Body of pancreas (tissue), 4 donors: ENCODE results near the gene KRT1. TPM values are rescaled to one million over a fixed set of nuclear protein-coding genes. Genes with fewer than 3 reads are reported as not detected.
A peak's percentile ranks its signal among the peaks of the same experiment; 100 is the strongest.

Source experiments
- ATAC-seq: fragments of 150-250 bp; one replicate; pipeline ENCODE4 v1.9.1; 2016
- DNase-seq, 4 donors: peaks; one replicate each; pipeline ENCODE4 v3.0.0-alpha.2; 2019
- H3K27ac ChIP-seq, 4 donors: fragments of 200-600 bp; sonication (generic); 1 replicate in 3 of 4; 2 replicates in 1 of 4; pipeline versions ENCODE4 v1.5.1 to v1.6.1; 2016 to 2019; ENCODE audit warnings: mild to moderate bottlenecking in 1 of 4, mixed read lengths in 1 of 4, moderate library complexity in 1 of 4
- H3K27me3 ChIP-seq, 2 donors: fragments of 200-600 bp; sonication (generic); one replicate each; pipeline ENCODE4 v1.6.0; 2016; ENCODE audit warnings: mild to moderate bottlenecking in 1 of 2
- H3K36me3 ChIP-seq, 2 donors: fragments of 200-600 bp; sonication (generic); replicated peaks in 1 of 2; 2 replicates each; pipeline ENCODE4 v1.5.1; 2016; ENCODE audit warnings: low read depth in 2 of 2; ENCODE audit not compliant: insufficient read depth in 1 of 2
- H3K4me1 ChIP-seq: fragments of 200-600 bp; sonication (generic); one replicate; pipeline ENCODE4 v1.6.0; 2016
- H3K4me3 ChIP-seq, 2 donors: fragments of 200-600 bp; sonication (generic); 1 replicate in 1 of 2; 2 replicates in 1 of 2; pipeline ENCODE4 v1.5.1; 2016 to 2019
- H3K9me3 ChIP-seq, 3 donors: fragments of 200-600 bp; sonication (generic); 1 replicate in 2 of 3; 2 replicates in 1 of 3; pipeline ENCODE4 v1.5.1; 2016
- POLR2A ChIP-seq, 3 donors: fragments of 450-650 bp; IDR thresholded peaks; one replicate each; pipeline ENCODE4 v1.6.1; 2016; ENCODE audit warnings: antibody characterized with exemption in 3 of 3, mild to moderate bottlenecking in 2 of 3
- WGBS, 2 donors: methylation state at CpG; one replicate each; pipeline ENCODE4 v1.1.5; 2017; 5-methylcytosine and 5-hydroxymethylcytosine counted together
- intact Hi-C: fragments of 100-400 bp; cut with DNase I; formaldehyde crosslinking; loops from one replicate; pipeline ENCODE4 v1.15.1; 2023
- total RNA-seq, 2 donors: library from RNA; depleted of rRNA; stranded (reverse); fragments of >200 nt; gene quantifications; one replicate each; pipeline ENCODE4 v1.1.0, GENCODE V29; 2016
- TF ChIP-seq, protein P1 (sequence below), 7 experiments: fragments of 450-650 bp in 4 of 7; fragments of 200-600 bp in 3 of 7; sonication (generic) in 3 of 7; IDR thresholded peaks; one replicate each; pipeline ENCODE4 v1.5.1; 2016 to 2019; ENCODE audit warnings: antibody characterized with exemption in 7 of 7

KRT1 gene
- total RNA-seq, 2 donors from 2014 or later = not detected

DNA sequence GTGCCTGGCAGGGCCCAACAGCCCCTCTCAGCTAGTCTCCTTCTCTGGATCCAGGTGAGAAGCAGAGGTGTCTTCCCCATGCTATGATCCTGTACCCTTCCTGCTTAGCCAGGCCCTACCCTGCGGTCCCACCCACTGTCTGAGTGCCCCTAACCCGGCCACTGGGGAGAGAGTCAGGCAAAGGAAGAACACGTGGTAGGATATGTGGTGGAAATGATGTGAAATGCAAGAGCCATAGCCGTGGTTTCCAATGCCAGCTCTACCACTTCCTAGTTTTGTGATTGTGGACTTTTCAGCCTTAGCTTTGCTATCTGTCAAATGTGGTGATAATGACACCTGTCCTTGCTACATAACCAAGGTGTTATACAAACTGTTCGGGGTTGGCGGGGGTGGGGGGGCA lies 44.0 kb downstream of the KRT1 start:
- Histone ChIP-seq H3K4me3 (no peak overlapping the region), H3K36me3 (no peaks in the 10 kb centered on the region), H3K27ac (no peak overlapping the region), H3K27me3 (no peaks in the 10 kb centered on the region), H3K4me1 (no peaks in the 10 kb centered on the region), H3K9me3 (no peaks in the 10 kb centered on the region)
- intact Hi-C loops = no loop called here
- TF ChIP-seq, protein P1, sequence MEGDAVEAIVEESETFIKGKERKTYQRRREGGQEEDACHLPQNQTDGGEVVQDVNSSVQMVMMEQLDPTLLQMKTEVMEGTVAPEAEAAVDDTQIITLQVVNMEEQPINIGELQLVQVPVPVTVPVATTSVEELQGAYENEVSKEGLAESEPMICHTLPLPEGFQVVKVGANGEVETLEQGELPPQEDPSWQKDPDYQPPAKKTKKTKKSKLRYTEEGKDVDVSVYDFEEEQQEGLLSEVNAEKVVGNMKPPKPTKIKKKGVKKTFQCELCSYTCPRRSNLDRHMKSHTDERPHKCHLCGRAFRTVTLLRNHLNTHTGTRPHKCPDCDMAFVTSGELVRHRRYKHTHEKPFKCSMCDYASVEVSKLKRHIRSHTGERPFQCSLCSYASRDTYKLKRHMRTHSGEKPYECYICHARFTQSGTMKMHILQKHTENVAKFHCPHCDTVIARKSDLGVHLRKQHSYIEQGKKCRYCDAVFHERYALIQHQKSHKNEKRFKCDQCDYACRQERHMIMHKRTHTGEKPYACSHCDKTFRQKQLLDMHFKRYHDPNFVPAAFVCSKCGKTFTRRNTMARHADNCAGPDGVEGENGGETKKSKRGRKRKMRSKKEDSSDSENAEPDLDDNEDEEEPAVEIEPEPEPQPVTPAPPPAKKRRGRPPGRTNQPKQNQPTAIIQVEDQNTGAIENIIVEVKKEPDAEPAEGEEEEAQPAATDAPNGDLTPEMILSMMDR (IDR thresholded peaks at IDR 0.05) = no peak
- no peak for TF ChIP-seq POLR2A (IDR thresholded peaks at IDR 0.05)
- DNase-seq (no peak), ATAC-seq (no peak)
- 57 to 71% methylated on average over 6 of the region's 6 CpGs for WGBS, 2 donors

DNA sequence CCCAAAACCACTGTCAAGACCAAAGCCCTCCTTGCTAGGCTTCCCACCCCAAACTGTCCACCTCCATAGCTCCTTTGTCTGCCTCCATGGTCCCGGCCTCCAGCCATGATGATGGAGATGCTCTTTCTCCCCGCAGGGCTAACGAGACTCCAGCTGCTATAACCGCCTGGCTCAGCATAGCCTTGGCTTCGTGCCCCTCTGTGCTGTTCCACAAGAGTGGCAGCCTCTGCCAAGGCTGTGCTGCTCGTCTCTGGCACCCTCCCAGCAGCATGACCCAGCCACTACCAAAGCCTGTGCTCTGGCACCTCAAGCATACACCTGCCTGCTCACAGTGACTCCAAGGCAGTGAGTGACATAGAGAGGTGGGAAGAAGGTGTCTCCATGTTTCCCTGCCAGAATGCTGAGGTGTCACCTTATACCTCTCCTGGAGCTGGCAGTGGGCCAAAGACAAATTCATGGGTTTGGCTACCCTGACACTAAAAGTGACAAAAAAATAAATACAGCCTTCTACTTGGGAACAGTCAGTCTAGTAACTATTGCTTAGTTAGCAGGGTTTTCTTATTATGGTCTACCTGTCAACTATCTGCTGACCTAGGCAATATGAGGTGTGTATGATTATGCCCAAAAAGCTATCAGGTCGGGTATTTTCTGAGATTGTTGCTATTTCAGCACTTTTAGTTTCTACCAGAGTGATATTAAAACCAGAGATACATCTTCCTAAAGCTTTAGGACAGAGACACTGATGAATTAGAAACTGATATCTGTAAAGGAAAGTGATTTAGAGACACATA lies 45.7 kb downstream of the KRT1 start:
- peak; percentile 64 for ATAC-seq
- Histone ChIP-seq H3K4me1 (no peaks in the 10 kb centered on the region), H3K9me3 (no peaks in the 10 kb centered on the region), H3K36me3 (no peaks in the 10 kb centered on the region), H3K27me3 (no peaks in the 10 kb centered on the region), H3K4me3 (no peak overlapping the region), H3K27ac (no peak overlapping the region)
- 23% methylated on average over 6 to 7 of the region's 7 CpGs for WGBS, 2 donors
- intact Hi-C loops = no loop called here
- DNase-seq = peak; percentile 44 to 87 (median 74)
- TF ChIP-seq POLR2A (IDR thresholded peaks at IDR 0.05) = no peak
- TF ChIP-seq, protein P1 (IDR thresholded peaks at IDR 0.05) = no peak

DNA sequence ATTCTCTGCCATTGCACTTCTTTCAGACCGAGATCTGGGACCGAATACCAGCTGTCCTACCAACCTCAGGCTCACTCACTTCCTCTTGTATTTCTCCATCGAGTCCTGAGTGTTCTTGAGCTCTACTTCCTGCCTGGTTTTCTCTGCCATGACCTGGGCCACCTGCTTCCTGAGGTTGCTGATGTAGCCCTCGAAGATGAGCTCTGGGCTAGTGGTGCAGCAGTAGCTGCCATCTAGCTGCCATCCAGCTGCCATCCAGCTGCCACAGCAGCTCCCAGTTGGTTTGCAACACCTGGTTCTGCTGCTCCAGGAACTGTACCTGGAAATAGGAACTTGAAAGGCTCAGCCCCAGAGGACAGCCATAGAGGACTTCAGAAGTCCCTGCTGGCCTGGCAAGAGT lies 46.8 kb downstream of the KRT1 start:
- H3K27me3 ChIP-seq = no peaks in the 10 kb centered on the region
- H3K4me3 ChIP-seq = no peak overlapping the region
- DNase-seq (no peak), ATAC-seq (no peak)
- no peak overlapping the region for H3K27ac ChIP-seq
- H3K4me1 ChIP-seq = no peaks in the 10 kb centered on the region
- H3K9me3 ChIP-seq = no peaks in the 10 kb centered on the region
- no peaks in the 10 kb centered on the region for H3K36me3 ChIP-seq
- WGBS, 2 donors = 51 to 68% methylated on average over 4 of the region's 4 CpGs
- intact Hi-C loops = no loop called here
- TF ChIP-seq POLR2A (IDR thresholded peaks at IDR 0.05) = no peak
- TF ChIP-seq, protein P1 (IDR thresholded peaks at IDR 0.05) = no peak

DNA sequence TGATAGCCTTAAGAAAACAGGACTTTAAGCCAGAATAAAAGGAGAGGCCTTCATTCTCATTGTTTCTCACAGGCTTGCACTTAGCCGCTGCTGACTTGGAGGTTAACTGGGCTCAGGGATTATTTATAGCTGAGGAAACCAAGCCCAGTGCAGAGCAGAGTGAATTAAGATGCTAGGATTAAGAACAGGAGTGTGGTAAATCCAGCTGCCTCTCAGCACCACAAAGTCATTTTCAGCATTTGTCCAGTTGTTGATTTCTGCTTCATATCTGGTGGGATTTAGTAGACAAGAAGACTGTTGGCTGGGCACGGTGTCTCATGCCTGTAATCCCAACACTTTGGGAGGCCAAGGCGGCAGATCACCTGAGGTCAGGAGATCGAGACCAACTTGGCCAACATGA lies 47.6 kb downstream of the KRT1 start:
- Histone ChIP-seq H3K27ac (no peak overlapping the region), H3K4me3 (no peak overlapping the region), H3K9me3 (no peaks in the 10 kb centered on the region), H3K27me3 (no peaks in the 10 kb centered on the region), H3K36me3 (no peaks in the 10 kb centered on the region), H3K4me1 (no peaks in the 10 kb centered on the region)
- ATAC-seq (no peak), DNase-seq (no peak)
- WGBS, 2 donors = 75 to 84% methylated on average over 3 to 4 of the region's 4 CpGs
- TF ChIP-seq, protein P1 (IDR thresholded peaks at IDR 0.05) = no peak
- no peak for TF ChIP-seq POLR2A (IDR thresholded peaks at IDR 0.05)
- intact Hi-C loops = no loop called here
